ENCODE measurements around the gene GAS2L1. TPM values are rescaled to one million over a fixed set of nuclear protein-coding genes. Genes with fewer than 3 reads are reported as not detected.
"Not testable (repeated sequence)": the region's sequence is repeated elsewhere in the genome, so short reads cannot be mapped to it uniquely, and the experiment has no call there.

Gene GAS2L1
- total RNA-seq, 2 donors from 2014 or later, result 0.41 to 0.79 TPM

DNA sequence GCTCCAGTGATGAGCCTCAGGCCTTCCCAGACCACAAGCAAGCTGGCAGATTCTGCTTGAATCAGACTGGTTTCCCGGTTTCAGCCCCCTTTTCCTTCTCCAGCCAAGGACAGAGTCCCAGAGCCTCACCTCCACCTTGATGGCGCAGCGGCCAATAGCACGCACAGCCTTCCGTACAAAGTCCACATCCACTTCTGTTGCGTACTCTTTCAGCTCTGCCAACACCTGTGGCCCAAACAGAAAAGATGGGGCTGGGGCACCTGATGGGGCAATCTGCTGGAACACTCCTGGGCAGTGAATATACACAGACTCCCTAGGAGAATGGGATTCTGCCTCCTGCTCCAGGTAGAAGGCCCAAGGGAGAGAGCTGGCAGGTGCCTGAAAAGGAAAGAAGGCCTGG is 44.6 kb downstream of the GAS2L1 start:
- H3K4me3 Mint-ChIP-seq, result no peak overlapping the region
- H3K36me3 Mint-ChIP-seq (ENCODE audit: insufficient read depth in 2 of 2), result peaks cover 4 to 17% of the 10 kb centered on the region in 2 donors
- no peaks in the 10 kb centered on the region for H3K27me3 Mint-ChIP-seq (ENCODE audit: low read depth)
- DNase-seq (no peak), ATAC-seq (replicated peaks in 1 of 2) (no peak)
- no peaks in the 10 kb centered on the region for H3K9me3 Mint-ChIP-seq
- no peak overlapping the region for H3K27ac Mint-ChIP-seq
- H3K4me1 Mint-ChIP-seq (ENCODE audit: low read depth), result no peaks in the 10 kb centered on the region

DNA sequence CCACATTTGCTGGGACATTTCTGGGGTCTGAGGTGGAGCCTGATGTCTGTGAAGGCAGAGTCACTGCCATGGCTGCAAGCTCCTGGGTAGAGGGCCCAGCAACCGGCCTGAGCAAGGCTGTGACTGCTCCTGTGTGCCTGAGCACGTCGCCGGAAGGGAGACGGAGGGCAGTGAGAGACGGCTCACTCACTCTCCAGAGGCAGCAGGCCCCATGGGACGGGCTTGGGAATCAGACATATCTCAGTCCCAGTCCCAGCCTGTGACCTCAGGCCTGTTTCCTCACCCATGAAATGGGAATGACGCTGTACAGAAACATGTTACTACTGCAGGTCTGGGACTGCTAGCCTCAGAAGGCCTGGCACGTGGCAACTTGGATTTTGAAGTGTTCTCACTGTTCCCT is 45.4 kb downstream of the GAS2L1 start:
- Mint-ChIP-seq H3K36me3 (ENCODE audit: insufficient read depth in 2 of 2) (peaks cover 4 to 17% of the 10 kb centered on the region in 2 donors), H3K4me3 (no peak overlapping the region), H3K9me3 (no peaks in the 10 kb centered on the region), H3K27me3 (ENCODE audit: low read depth) (no peaks in the 10 kb centered on the region), H3K4me1 (ENCODE audit: low read depth) (no peaks in the 10 kb centered on the region), H3K27ac (no peak overlapping the region)
- no peak for ATAC-seq (replicated peaks in 1 of 2)
- no peak for DNase-seq

DNA sequence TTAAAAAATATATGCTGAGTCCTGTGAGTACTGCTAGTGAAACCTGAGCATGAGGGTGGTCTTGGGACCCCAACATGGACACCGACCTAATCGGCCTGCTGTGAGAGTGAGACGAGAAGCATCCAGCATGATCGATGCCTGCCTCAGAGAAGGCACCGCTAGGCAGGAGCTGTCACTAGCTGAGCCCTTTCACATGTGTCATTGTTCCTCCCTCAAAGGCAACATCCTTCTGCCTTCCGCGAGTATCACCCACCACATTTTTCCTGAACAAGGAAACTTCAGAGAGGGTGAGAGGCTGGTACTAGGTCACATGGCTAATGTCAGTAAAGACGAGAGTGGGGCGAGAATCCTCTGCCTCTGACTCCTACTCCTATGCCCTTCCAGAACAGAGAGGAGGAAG is 46.3 kb downstream of the GAS2L1 start:
- Mint-ChIP-seq H3K27ac (no peak overlapping the region), H3K4me3 (no peak overlapping the region), H3K36me3 (ENCODE audit: insufficient read depth in 2 of 2) (peaks cover 4 to 17% of the 10 kb centered on the region in 2 donors), H3K9me3 (no peaks in the 10 kb centered on the region), H3K4me1 (ENCODE audit: low read depth) (no peaks in the 10 kb centered on the region), H3K27me3 (ENCODE audit: low read depth) (no peaks in the 10 kb centered on the region)
- DNase-seq, result no peak
- no peak for ATAC-seq (replicated peaks in 1 of 2)

DNA sequence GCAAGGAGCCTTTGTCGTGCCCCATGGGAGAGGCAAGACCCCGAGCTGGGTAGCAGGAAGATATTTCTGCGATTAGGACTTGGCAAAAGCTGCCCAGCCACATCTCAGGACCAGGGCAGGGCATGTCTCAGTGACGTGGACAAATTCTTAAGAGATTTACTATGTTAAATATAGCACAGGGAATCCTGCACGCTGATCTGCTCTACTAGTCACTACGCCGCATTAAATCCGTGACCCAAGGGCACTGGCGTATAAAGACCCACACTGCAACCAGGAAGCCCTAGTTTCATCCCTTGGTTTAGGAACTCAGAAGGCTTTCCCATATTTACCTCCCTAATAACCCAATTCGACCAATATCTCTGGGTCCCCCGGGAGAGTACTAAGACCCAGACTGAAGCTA is 46.8 kb downstream of the GAS2L1 start:
- Mint-ChIP-seq H3K27ac (no peak overlapping the region), H3K9me3 (no peaks in the 10 kb centered on the region), H3K4me1 (ENCODE audit: low read depth) (no peaks in the 10 kb centered on the region), H3K27me3 (ENCODE audit: low read depth) (no peaks in the 10 kb centered on the region), H3K4me3 (no peak overlapping the region), H3K36me3 (ENCODE audit: insufficient read depth in 2 of 2) (peaks cover 4 to 16% of the 10 kb centered on the region in 2 donors)
- ATAC-seq (replicated peaks in 1 of 2) (no peak), DNase-seq (no peak)

DNA sequence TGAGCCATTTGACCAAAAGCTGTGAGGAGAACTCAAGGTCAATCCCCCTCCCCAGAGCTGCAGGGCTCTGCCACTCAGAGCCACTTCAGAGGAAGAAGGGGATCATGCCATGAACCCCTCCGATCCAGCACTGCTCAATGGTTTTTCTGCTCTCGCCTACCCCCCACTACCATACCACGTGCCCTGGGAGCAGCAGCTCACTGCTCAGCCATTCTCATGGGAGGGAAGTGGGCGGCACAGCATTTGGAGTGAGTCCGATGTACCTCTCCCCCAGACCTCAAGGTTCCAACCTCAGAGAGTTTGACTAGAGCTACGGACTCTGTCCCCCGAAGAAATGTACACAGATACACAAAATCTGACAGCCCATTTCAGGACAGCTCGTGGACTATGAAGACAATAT is 47.4 kb downstream of the GAS2L1 start:
- no peaks in the 10 kb centered on the region for H3K9me3 Mint-ChIP-seq
- H3K4me3 Mint-ChIP-seq, result no peak overlapping the region
- ATAC-seq (replicated peaks in 1 of 2), result no peak
- no peaks in the 10 kb centered on the region for H3K4me1 Mint-ChIP-seq (ENCODE audit: low read depth)
- no peak overlapping the region for H3K27ac Mint-ChIP-seq
- H3K27me3 Mint-ChIP-seq (ENCODE audit: low read depth), result no peaks in the 10 kb centered on the region
- DNase-seq, result no peak
- H3K36me3 Mint-ChIP-seq (ENCODE audit: insufficient read depth in 2 of 2), result peaks cover 2 to 16% of the 10 kb centered on the region in 2 donors

DNA sequence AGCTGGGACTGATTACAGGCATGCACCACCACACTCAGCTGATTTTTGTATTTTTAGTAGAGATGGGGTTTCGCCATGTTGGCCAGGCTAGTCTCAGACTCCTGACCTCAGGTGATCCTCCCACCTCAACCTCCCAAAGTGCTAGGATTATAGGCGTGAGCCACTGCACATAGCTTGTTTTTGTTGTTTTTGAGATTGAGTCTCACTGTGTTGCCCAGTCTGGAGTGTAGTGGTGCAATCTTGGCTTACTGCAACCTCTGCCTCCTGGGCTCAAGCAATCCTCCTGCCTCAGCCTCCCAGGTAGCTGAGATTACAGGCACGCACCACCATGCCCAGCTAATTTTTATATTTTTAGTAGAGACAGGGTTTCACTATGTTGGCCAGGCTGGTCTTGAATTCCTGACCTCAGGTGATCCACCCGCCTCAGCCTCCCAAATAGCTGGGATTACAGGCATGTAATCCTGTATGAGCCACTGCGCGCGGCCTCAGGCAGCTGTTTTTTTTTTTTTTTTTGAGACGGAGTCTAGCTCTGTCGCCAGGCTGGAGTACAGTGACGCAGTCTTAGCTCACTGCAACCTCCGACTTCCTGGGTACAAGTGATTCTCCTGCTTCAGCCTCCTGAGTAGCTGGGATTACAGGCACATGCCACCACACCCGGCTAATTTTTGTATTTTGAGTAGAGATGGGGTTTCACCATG is 50.9 kb downstream of the GAS2L1 start:
- not testable (repeated sequence) for H3K9me3 Mint-ChIP-seq; H3K27me3 Mint-ChIP-seq (ENCODE audit: low read depth); H3K36me3 Mint-ChIP-seq (ENCODE audit: insufficient read depth in 2 of 2); H3K4me1 Mint-ChIP-seq (ENCODE audit: low read depth); DNase-seq; H3K27ac Mint-ChIP-seq; H3K4me3 Mint-ChIP-seq; ATAC-seq (replicated peaks in 1 of 2)

DNA sequence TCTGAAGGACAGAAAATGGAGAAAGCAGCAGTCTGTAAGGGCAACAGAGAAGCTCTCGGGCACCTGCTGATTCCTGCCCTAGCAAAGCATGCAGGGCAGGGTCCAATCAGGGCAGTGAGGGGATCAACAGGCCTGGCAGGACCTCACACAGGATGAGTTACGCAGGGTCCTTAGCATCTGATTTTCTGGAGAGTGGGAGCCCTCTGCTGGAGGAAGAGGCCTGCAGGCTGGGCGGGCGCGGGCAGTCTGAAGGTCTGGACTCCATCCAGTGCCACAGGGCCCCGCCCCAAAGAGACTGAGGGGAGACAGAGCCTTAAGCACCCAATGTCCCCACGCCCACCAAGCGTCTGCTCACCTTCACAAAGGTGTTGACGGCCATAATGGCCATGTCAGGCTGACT is 53.0 kb downstream of the GAS2L1 start:
- DNase-seq (no peak), ATAC-seq (replicated peaks in 1 of 2) (no peak)
- Mint-ChIP-seq H3K27ac (no peak overlapping the region), H3K36me3 (ENCODE audit: insufficient read depth in 2 of 2) (peaks cover 4 to 6% of the 10 kb centered on the region in 2 donors), H3K27me3 (ENCODE audit: low read depth) (no peaks in the 10 kb centered on the region), H3K4me1 (ENCODE audit: low read depth) (no peaks in the 10 kb centered on the region), H3K4me3 (no peak overlapping the region), H3K9me3 (no peaks in the 10 kb centered on the region)

Other genes starting within 250 kb of the GAS2L1 start
- gene C22orf31, start 244.8 kb upstream of the GAS2L1 start, total RNA-seq, result not detected
- under 1 TPM; 0.09 to 0.53 TPM for gene KREMEN1, start 233.6 kb upstream of the GAS2L1 start, total RNA-seq
- gene EMID1, start 100.8 kb upstream of the GAS2L1 start, total RNA-seq, result under 1 TPM in 1 of 2 donors, not detected in 1; 0.14 TPM
- 10 to 100 TPM; 22.4 to 29.4 TPM for gene RHBDD3, start 38.7 kb upstream of the GAS2L1 start, total RNA-seq
- 100 to 1,000 TPM; 279 to 285 TPM for gene EWSR1, start 38.4 kb upstream of the GAS2L1 start, total RNA-seq
- gene RASL10A, start 9.0 kb downstream of the GAS2L1 start, total RNA-seq, result under 1 TPM in 1 of 2 donors, not detected in 1; 0.84 TPM
- 10 to 100 TPM; 57.9 to 59.8 TPM for gene AP1B1, start 81.9 kb downstream of the GAS2L1 start, total RNA-seq
- gene RFPL1, start 131.9 kb downstream of the GAS2L1 start, total RNA-seq, result not detected
- 1 to 10 TPM; 1.6 to 1.7 TPM for gene NEFH, start 173.6 kb downstream of the GAS2L1 start, total RNA-seq
- gene THOC5, start 247.1 kb downstream of the GAS2L1 start, total RNA-seq, result 10 to 100 TPM; 55.1 to 73.9 TPM